GM12892 (cell line): ENCODE data around the gene LRRN1.

Source experiments
- POLR2A ChIP-seq: IDR thresholded peaks from 2 replicates; pipeline ENCODE4 v1.6.1; 2011; ENCODE audit warnings: low read depth, low read length, control low read depth
- POLR2AphosphoS5 ChIP-seq: IDR thresholded peaks from 2 replicates; pipeline ENCODE4 v1.6.1; 2011; ENCODE audit warnings: low read depth, low read length, control low read depth
- TAF1 ChIP-seq: IDR thresholded peaks from 2 replicates; pipeline ENCODE4 v1.6.1; 2011; ENCODE audit warnings: low read depth, mild to moderate bottlenecking, control low read depth, low read length, borderline replicate concordance

DNA sequence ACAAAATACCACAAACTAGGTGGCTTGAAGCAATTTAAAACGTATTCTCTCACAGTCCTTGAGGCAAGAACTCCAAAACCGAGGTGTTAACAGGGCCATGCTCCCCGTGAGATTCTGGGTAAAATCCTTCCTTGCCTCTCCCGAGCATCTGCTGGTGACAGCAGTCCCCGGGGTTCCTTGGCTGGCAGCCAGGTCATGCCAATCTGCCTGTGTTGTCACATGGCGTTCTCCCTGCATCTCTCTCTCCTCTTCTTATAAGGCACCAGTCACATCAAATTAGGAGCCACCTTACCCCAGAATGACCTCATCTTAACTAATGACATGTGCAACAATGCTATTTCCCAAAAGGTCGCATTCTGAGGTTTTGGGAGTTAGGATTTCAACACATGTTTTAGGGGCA is 26.3 kb upstream of the LRRN1 start:
- TF ChIP-seq POLR2A (no peak), POLR2AphosphoS5 (no peak), TAF1 (no peak)
